SK-N-MC (cell line): ENCODE data around the gene SRBD1.

ENCODE experiments used
- DNase-seq: peaks from one replicate; pipeline ENCODE4 v3.0.0-alpha.2; 2011; ENCODE audit warnings: low read depth, low spot score
- H3K27ac ChIP-seq: fragments of 200-600 bp; sonication (generic); 2 replicates; pipeline ENCODE4 v1.5.1; 2016; ENCODE audit warnings: mixed run types
- H3K36me3 ChIP-seq: fragments of 200-600 bp; sonication (generic); 2 replicates; pipeline ENCODE4 v1.6.1; 2017; ENCODE audit warnings: antibody characterized with exemption, low read length, mixed read lengths; ENCODE audit not compliant: insufficient read depth
- H3K4me3 ChIP-seq: fragments of 200-600 bp; sonication (generic); 2 replicates; pipeline ENCODE4 v1.5.1; 2016
- H3K9ac ChIP-seq: fragments of 200-600 bp; sonication (generic); 2 replicates; pipeline ENCODE4 v1.8.0; 2017; ENCODE audit warnings: mixed run types, mixed read lengths; ENCODE audit not compliant: insufficient read length
- H3K9me3 ChIP-seq: fragments of 200-600 bp; sonication (generic); 2 replicates; pipeline ENCODE4 v1.6.1; 2017; ENCODE audit warnings: low read depth, mild to moderate bottlenecking, antibody characterized with exemption, low read length, moderate library complexity, mixed read lengths
- EZH2 ChIP-seq: fragments of 200-600 bp; sonication (generic); IDR thresholded peaks from one replicate; pipeline ENCODE4 v1.6.1; 2017; ENCODE audit warnings: antibody characterized with exemption
- FOXP2 ChIP-seq: optimal IDR thresholded peaks from 2 replicates; pipeline ENCODE3; 2011; ENCODE audit warnings: mild to moderate bottlenecking, moderate library complexity; ENCODE audit not compliant: insufficient read depth; ENCODE audit errors: extremely low read length, control extremely low read depth
- POLR2AphosphoS5 ChIP-seq: IDR thresholded peaks from 2 replicates; pipeline ENCODE4 v1.6.1; 2012; ENCODE audit warnings: mild to moderate bottlenecking, low read depth, low read length, borderline replicate concordance

The SRBD1 gene

GRCh38 chr2:45610281-45611019 lies 617 bp downstream of the SRBD1 start:
- H3K27ac ChIP-seq, result peak overlapping the region; percentile 88
- H3K9me3 ChIP-seq, result no peaks in the 10 kb centered on the region
- DNase-seq, result peak; percentile 61
- TF ChIP-seq EZH2 (no peak), FOXP2 (no peak), POLR2AphosphoS5 (no peak; the same call in 1 of the 2 replicates)
- no peaks in the 10 kb centered on the region for H3K36me3 ChIP-seq
- H3K4me3 ChIP-seq, result peak overlapping the region; percentile 93
- H3K9ac ChIP-seq, result peak overlapping the region; percentile 86

DNA sequence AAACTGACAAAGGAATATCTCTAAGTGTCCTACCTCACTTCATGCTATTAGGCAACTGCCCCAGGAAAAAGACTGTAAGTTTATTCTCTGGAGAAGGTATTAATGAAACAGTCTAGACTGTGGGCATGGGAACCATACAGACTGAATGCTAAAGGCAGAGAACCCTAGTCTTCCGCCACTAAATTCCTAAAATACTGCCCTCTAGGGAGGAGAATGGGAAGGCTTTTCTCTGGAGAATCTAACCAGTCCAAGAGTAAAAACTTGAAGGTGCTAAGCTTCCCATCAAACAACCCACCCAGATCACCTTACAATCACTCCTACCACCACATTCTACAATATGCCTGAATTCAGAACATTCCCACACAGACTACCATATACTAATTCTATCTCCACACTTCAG lies 3.4 kb downstream of the SRBD1 start:
- H3K27ac ChIP-seq, result no peak overlapping the region
- H3K4me3 ChIP-seq, result no peak overlapping the region
- no peak for DNase-seq
- H3K9me3 ChIP-seq, result no peaks in the 10 kb centered on the region
- H3K36me3 ChIP-seq, result no peaks in the 10 kb centered on the region; the same call in 1 of the 2 replicates
- TF ChIP-seq EZH2 (no peak), FOXP2 (no peak), POLR2AphosphoS5 (no peak)
- H3K9ac ChIP-seq, result no peak overlapping the region

DNA sequence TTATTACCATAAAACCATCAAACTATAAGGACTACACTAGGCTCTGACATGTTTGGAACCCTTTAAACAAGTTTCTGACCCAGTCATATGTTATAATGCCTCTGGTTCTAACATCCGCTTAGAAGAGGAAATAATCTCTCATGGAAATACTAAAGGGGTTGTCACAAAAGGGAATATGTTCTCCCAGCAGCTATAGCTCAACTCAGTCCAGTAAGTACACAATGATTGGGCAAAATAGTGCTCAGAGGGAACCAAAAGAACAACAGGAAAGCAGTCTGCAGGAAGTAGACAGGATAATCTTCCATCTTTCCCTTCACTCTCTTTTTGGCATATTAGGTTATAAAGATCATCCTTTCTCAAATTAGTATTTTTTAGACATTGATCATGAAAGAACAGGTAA lies 4.3 kb downstream of the SRBD1 start:
- Histone ChIP-seq H3K9ac (no peak overlapping the region), H3K9me3 (no peaks in the 10 kb centered on the region), H3K36me3 (peaks cover 1% of the 10 kb centered on the region), H3K27ac (no peak overlapping the region), H3K4me3 (no peak overlapping the region)
- no peak for TF ChIP-seq FOXP2
- no peak for TF ChIP-seq EZH2
- no peak for TF ChIP-seq POLR2AphosphoS5
- no peak for DNase-seq

- Histone ChIP-seq H3K9ac (no peak overlapping the region), H3K27ac (no peak overlapping the region), H3K9me3 (no peaks in the 10 kb centered on the region), H3K4me3 (no peak overlapping the region), H3K36me3 (peaks cover 10% of the 10 kb centered on the region)
- no peak for DNase-seq
- no peak for TF ChIP-seq FOXP2
- TF ChIP-seq POLR2AphosphoS5, result no peak
- no peak for TF ChIP-seq EZH2
Measured at GRCh38 chr2:45605116-45605515, 6.0 kb downstream of the SRBD1 start.

DNA sequence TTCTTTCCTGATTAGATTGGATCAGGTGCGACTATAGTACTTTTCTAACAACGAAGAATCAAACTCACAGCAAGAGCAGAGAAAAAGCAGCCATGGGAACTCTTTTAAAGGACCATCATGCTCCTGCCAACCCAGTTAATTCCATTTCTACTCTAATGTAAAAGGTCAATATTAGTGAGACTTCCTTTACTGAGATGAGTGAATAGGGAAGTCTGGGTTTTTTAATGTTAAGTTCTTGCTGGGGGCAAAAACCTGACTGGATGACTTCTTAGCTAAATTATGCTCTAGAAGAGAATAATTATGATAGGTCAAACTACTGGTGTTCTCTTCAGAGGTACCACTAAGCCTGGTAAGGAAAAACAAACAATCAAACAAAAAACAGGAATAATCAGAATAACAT lies 8.4 kb downstream of the SRBD1 start:
- TF ChIP-seq EZH2 (no peak), POLR2AphosphoS5 (no peak), FOXP2 (no peak)
- H3K9ac ChIP-seq, result no peak overlapping the region
- no peak overlapping the region for H3K4me3 ChIP-seq
- peaks cover 19% of the 10 kb centered on the region for H3K36me3 ChIP-seq
- H3K27ac ChIP-seq, result no peak overlapping the region
- no peak for DNase-seq
- no peaks in the 10 kb centered on the region for H3K9me3 ChIP-seq

DNA sequence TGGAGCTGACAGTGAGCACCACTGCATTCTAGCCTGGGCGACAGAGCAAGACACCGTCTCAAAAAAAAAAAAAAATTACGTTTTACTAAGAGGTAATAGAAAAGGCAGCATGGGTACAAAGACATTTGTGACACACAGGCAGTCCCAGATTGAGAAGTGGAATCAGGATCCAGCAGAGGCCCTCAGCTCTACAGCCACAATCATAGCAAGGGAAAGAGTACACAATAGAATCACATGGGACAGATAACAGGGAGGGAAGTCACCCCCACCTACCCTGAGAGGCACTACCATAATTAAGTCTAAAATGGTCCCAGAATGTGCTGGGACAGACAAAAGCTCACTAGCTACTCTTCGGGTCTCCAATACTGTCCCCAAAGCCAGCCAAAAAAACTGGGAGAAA lies 12.5 kb downstream of the SRBD1 start:
- H3K4me3 ChIP-seq, result no peak overlapping the region
- H3K9ac ChIP-seq, result no peak overlapping the region
- DNase-seq, result no peak
- no peaks in the 10 kb centered on the region for H3K9me3 ChIP-seq
- no peak overlapping the region for H3K27ac ChIP-seq
- peaks cover 19% of the 10 kb centered on the region for H3K36me3 ChIP-seq
- TF ChIP-seq EZH2 (no peak), POLR2AphosphoS5 (no peak), FOXP2 (no peak)

- Histone ChIP-seq H3K9me3 (no peaks in the 10 kb centered on the region), H3K36me3 (peaks cover 18% of the 10 kb centered on the region), H3K27ac (no peak overlapping the region), H3K9ac (no peak overlapping the region), H3K4me3 (no peak overlapping the region)
- TF ChIP-seq POLR2AphosphoS5 (no peak), EZH2 (no peak), FOXP2 (no peak)
- no peak for DNase-seq
Measured at GRCh38 chr2:45596761-45597160, 14.3 kb downstream of the SRBD1 start.

DNA sequence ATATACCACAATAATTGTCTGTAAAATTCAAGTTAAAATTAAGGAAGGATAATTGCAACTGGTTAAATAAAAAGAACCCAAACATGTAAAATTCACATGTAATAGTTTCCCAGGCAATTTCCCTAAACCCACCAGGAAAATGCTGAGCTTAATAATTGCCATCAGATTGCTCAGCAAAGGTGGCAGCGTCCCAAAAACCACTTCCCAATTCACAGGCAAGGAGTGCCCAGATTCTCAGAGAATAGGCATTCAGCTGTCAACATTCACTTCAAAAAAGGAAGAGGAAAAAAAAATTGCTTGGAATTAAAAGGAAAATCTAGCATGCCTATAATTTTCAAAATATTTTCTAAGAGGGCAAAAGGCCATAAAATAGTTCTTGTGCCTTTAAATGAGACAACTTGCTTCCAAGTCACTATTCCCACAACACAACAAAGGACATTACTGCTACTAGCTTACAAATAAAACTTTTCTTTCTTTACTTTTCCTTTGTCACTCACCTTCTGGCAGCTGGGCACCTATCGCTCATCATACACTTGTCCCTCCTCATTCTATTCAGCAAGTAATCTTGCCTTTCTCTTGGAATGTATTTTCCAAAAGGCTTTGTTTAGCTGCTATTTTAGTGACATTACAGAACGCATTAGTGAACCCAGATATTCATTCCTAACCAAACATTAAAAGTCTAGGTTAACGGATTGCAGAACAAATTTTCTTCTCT lies 15.2 kb downstream of the SRBD1 start:
- H3K27ac ChIP-seq, result no peak overlapping the region
- no peak for TF ChIP-seq EZH2
- no peak for TF ChIP-seq FOXP2
- no peak for TF ChIP-seq POLR2AphosphoS5
- no peaks in the 10 kb centered on the region for H3K9me3 ChIP-seq
- H3K9ac ChIP-seq, result no peak overlapping the region
- H3K4me3 ChIP-seq, result no peak overlapping the region
- H3K36me3 ChIP-seq, result peaks cover 14% of the 10 kb centered on the region; the same call in 1 of the 2 replicates
- DNase-seq, result no peak
